H1 (cell line): Measurements from ENCODE around the gene EPHA5. TPM values are rescaled to one million over a fixed set of nuclear protein-coding genes. Genes with fewer than 3 reads are reported as not detected.

ENCODE experiments used
- CTCF ChIA-PET: fragments of 300-600 bp; sonication (Branson Sonifier 250); formaldehyde crosslinking; loops from one replicate; lab custom pipeline; 2021; ENCODE audit not compliant: partially characterized antibody; lab: Charles Lee
- POLR2A ChIA-PET: fragments of 300-600 bp; sonication (Branson Sonifier 250); formaldehyde crosslinking; loops from one replicate; lab custom pipeline; 2021; ENCODE audit warnings: inconsistent platforms; ENCODE audit not compliant: partially characterized antibody; lab: Charles Lee
- DNase-seq, 2 experiments: peaks; one replicate each; pipeline versions ENCODE4 v3.0.0 to v3.0.0-alpha.2; 2010 to 2022; ENCODE audit warnings: low spot score in 2 of 2, low read depth in 1 of 2, mixed read lengths in 1 of 2
- FAIRE-seq: peaks from 2 replicates; lab custom pipeline; 2011; peaks lifted over from hg19 to GRCh38; lab: Jason Lieb, UNC
- H2AFZ ChIP-seq: 2 replicates; pipeline ENCODE4 v1.8.1; 2012; ENCODE audit warnings: low read length, inconsistent platforms
- H2AK5ac ChIP-seq: 2 replicates; pipeline ENCODE4 v1.6.1; 2013; ENCODE audit warnings: low read depth, low read length
- H2BK120ac ChIP-seq: replicated peaks from 2 replicates; pipeline ENCODE3; 2013; ENCODE audit warnings: low read depth, low read length, inconsistent platforms
- H2BK12ac ChIP-seq: 2 replicates; pipeline ENCODE4 v1.6.1; 2013; ENCODE audit warnings: low read depth, low read length
- H2BK15ac ChIP-seq: 2 replicates; pipeline ENCODE4 v1.6.1; 2013; ENCODE audit warnings: low read length
- H2BK20ac ChIP-seq: 2 replicates; pipeline ENCODE4 v1.6.1; 2013; ENCODE audit warnings: low read length
- H2BK5ac ChIP-seq: 2 replicates; pipeline ENCODE4 v1.6.1; 2013; ENCODE audit warnings: low read depth, low read length
- H3K14ac ChIP-seq: 2 replicates; pipeline ENCODE4 v1.6.1; 2013; ENCODE audit warnings: inconsistent platforms; ENCODE audit not compliant: insufficient read length
- H3K18ac ChIP-seq: 2 replicates; pipeline ENCODE4 v1.6.1; 2013; ENCODE audit warnings: low read length; ENCODE audit errors: extremely low read depth
- H3K23ac ChIP-seq: 2 replicates; pipeline ENCODE4 v1.6.1; 2013; ENCODE audit warnings: inconsistent platforms; ENCODE audit not compliant: insufficient read length
- H3K23me2 ChIP-seq: 2 replicates; pipeline ENCODE4 v1.6.1; 2013; ENCODE audit warnings: low read depth, low read length
- H3K27ac ChIP-seq: 2 replicates; pipeline ENCODE4 v1.6.1; 2011; ENCODE audit warnings: low read depth, low read length, inconsistent platforms
- H3K27me3 ChIP-seq, 4 experiments: replicated peaks in 1 of 4; 1 replicate in 1 of 4; 2 replicates in 3 of 4; pipeline versions ENCODE4 v1.6.1 to v1.8.1; 2011 to 2013; ENCODE audit warnings: low read length in 3 of 4, mild to moderate bottlenecking in 3 of 4, inconsistent platforms in 2 of 4, mixed read lengths in 2 of 4, moderate library complexity in 1 of 4; ENCODE audit not compliant: control insufficient read depth in 3 of 4, insufficient read depth in 3 of 4; ENCODE audit errors: extremely low read depth in 1 of 4
- H3K36me3 ChIP-seq, 4 experiments: 2 replicates each; pipeline versions ENCODE4 v1.6.1 to v1.8.1; 2011 to 2013; ENCODE audit warnings: mild to moderate bottlenecking in 4 of 4, low read length in 3 of 4, moderate library complexity in 2 of 4, control low read depth in 1 of 4, inconsistent platforms in 1 of 4; ENCODE audit not compliant: insufficient read depth in 4 of 4, control insufficient read depth in 2 of 4
- H3K4ac ChIP-seq: replicated peaks from 2 replicates; pipeline ENCODE3; 2013; ENCODE audit warnings: low read length, low read depth, mixed read lengths, inconsistent platforms; ENCODE audit not compliant: insufficient read length
- H3K4me1 ChIP-seq, 4 experiments: replicated peaks in 1 of 4; 1 replicate in 1 of 4; 2 replicates in 3 of 4; pipeline versions ENCODE4 v1.6.1 to v1.8.1; 2011 to 2013; ENCODE audit warnings: low read length in 3 of 4, inconsistent platforms in 2 of 4, mixed read lengths in 1 of 4; ENCODE audit not compliant: insufficient read depth in 4 of 4, control insufficient read depth in 3 of 4
- H3K4me2 ChIP-seq, 2 experiments: 2 replicates each; pipeline versions ENCODE4 v1.6.1 to v1.8.1; 2011 to 2013; ENCODE audit warnings: low read depth in 2 of 2, low read length in 2 of 2, control low read depth in 1 of 2, inconsistent platforms in 1 of 2, mild to moderate bottlenecking in 1 of 2; ENCODE audit not compliant: insufficient read depth in 1 of 2
- H3K4me3 ChIP-seq, 4 experiments: fragments of 200-600, 300-600 bp in 1 of 4; sonication (generic), shearing (Covaris generic), sonication (Bioruptor Twin) in 1 of 4; 2 replicates each; pipeline versions ENCODE4 v1.5.1 to v1.8.1; 2011 to 2016; ENCODE audit warnings: low read length in 4 of 4, low read depth in 3 of 4, control low read depth in 2 of 4, inconsistent platforms in 2 of 4, mild to moderate bottlenecking in 2 of 4, mixed read lengths in 1 of 4, moderate library complexity in 1 of 4; ENCODE audit not compliant: insufficient read depth in 2 of 4; ENCODE audit errors: extremely low read depth in 1 of 4
- H3K56ac ChIP-seq: replicated peaks from 2 replicates; pipeline ENCODE3; 2013; ENCODE audit warnings: low read depth, mild to moderate bottlenecking, mixed read lengths, low read length, inconsistent platforms; ENCODE audit not compliant: insufficient read length
- H3K79me1 ChIP-seq: 2 replicates; pipeline ENCODE4 v1.6.1; 2013; ENCODE audit warnings: low read depth, low read length, control low read depth
- H3K79me2 ChIP-seq, 2 experiments: 2 replicates each; pipeline versions ENCODE4 v1.6.1 to v1.8.1; 2012 to 2013; ENCODE audit warnings: low read length in 2 of 2, mild to moderate bottlenecking in 2 of 2, inconsistent platforms in 1 of 2; ENCODE audit not compliant: insufficient read depth in 2 of 2, control insufficient read depth in 1 of 2
- H3K9ac ChIP-seq, 4 experiments: replicated peaks in 1 of 4; 1 replicate in 1 of 4; 2 replicates in 3 of 4; pipeline versions ENCODE4 v1.6.1 to v1.8.1; 2011 to 2013; ENCODE audit warnings: low read depth in 3 of 4, low read length in 3 of 4, control low read depth in 2 of 4, mild to moderate bottlenecking in 2 of 4, moderate library complexity in 2 of 4, inconsistent platforms in 1 of 4; ENCODE audit errors: extremely low read depth in 1 of 4
- H3K9me3 ChIP-seq, 2 experiments: 2 replicates each; pipeline versions ENCODE4 v1.6.1 to v1.8.1; 2012 to 2013; ENCODE audit warnings: mild to moderate bottlenecking in 2 of 2, moderate library complexity in 2 of 2, control low read depth in 1 of 2, inconsistent platforms in 1 of 2, low read depth in 1 of 2, low read length in 1 of 2, mixed read lengths in 1 of 2; ENCODE audit not compliant: insufficient read depth in 2 of 2
- H4K20me1 ChIP-seq, 2 experiments: replicated peaks in 1 of 2; 2 replicates each; pipeline versions ENCODE3 to v1.8.1; 2011 to 2013; ENCODE audit warnings: inconsistent platforms in 2 of 2, low read length in 2 of 2, mild to moderate bottlenecking in 1 of 2; ENCODE audit not compliant: insufficient read depth in 2 of 2, control insufficient read depth in 1 of 2
- H4K5ac ChIP-seq: 2 replicates; pipeline ENCODE4 v1.6.1; 2013; ENCODE audit warnings: low read length, low read depth, mixed read lengths, inconsistent platforms; ENCODE audit not compliant: insufficient read length
- H4K8ac ChIP-seq: 2 replicates; pipeline ENCODE4 v1.8.0; 2013; ENCODE audit warnings: mild to moderate bottlenecking, moderate library complexity, low read length, inconsistent platforms; ENCODE audit not compliant: insufficient read depth; ENCODE audit errors: extremely low read depth
- H4K91ac ChIP-seq: replicated peaks from 2 replicates; pipeline ENCODE3; 2013; ENCODE audit warnings: low read length, mixed read lengths, inconsistent platforms; ENCODE audit not compliant: insufficient read length
- EP300 ChIP-seq, 2 experiments: IDR thresholded peaks; 1 replicate in 1 of 2; 2 replicates in 1 of 2; pipeline ENCODE4 v1.6.1; 2011 to 2012; ENCODE audit warnings: low read depth in 2 of 2, low read length in 2 of 2, mild to moderate bottlenecking in 2 of 2, borderline replicate concordance in 1 of 2, inconsistent platforms in 1 of 2, moderate library complexity in 1 of 2
- KDM5A ChIP-seq: fragments of 200-600 bp; IDR thresholded peaks from 2 replicates; pipeline ENCODE4 v1.7.1; 2012; ENCODE audit warnings: mild to moderate bottlenecking, low read length, inconsistent platforms, mixed read lengths
- POU5F1 ChIP-seq: IDR thresholded peaks from 2 replicates; pipeline ENCODE4 v1.6.1; 2011; ENCODE audit warnings: low read depth, mild to moderate bottlenecking, low read length, moderate library complexity
- RFX5 ChIP-seq: IDR thresholded peaks from 2 replicates; pipeline ENCODE4 v1.6.1; 2011; ENCODE audit warnings: low read depth, low read length, improper control_type of control experiment, borderline replicate concordance
- RXRA ChIP-seq: IDR thresholded peaks from 2 replicates; pipeline ENCODE4 v1.6.1; 2011; ENCODE audit warnings: low read depth, mild to moderate bottlenecking, low read length, moderate library complexity; ENCODE audit not compliant: insufficient read depth
- SP2 ChIP-seq: IDR thresholded peaks from 2 replicates; pipeline ENCODE4 v1.6.1; 2012; ENCODE audit warnings: mild to moderate bottlenecking, low read length, inconsistent platforms
- SRF ChIP-seq: IDR thresholded peaks from 2 replicates; pipeline ENCODE4 v1.6.1; 2011; ENCODE audit warnings: mild to moderate bottlenecking, low read depth, low read length, moderate library complexity
- SUZ12 ChIP-seq: fragments of 200-600 bp; sonication (generic); IDR thresholded peaks from 2 replicates; pipeline ENCODE4 v1.6.1; 2012; ENCODE audit warnings: mild to moderate bottlenecking, inconsistent platforms, low read length, moderate library complexity, mixed read lengths
- TAF7 ChIP-seq: optimal IDR thresholded peaks from 2 replicates; pipeline ENCODE3; 2011; ENCODE audit warnings: low read depth, mild to moderate bottlenecking, inconsistent platforms, low read length, moderate library complexity, borderline replicate concordance
- TBP ChIP-seq: IDR thresholded peaks from 2 replicates; pipeline ENCODE4 v1.6.1; 2011; ENCODE audit warnings: low read depth, low read length, improper control_type of control experiment
- ZNF274 ChIP-seq: IDR thresholded peaks from 2 replicates; pipeline ENCODE4 v1.7.0; 2012; ENCODE audit warnings: low read length, borderline replicate concordance; ENCODE audit errors: extremely low read depth
- WGBS, 2 experiments: shearing (Covaris generic) in 1 of 2; methylation state at CpG; one replicate each; pipeline versions ENCODE4 v1.1.6 to v1.1.7; 2013 to 2015; ENCODE audit warnings: low lambda C conversion rate in 2 of 2, mixed read lengths in 2 of 2, inconsistent platforms in 1 of 2, low coverage in 1 of 2, missing lambda C conversion rate in 1 of 2; ENCODE audit not compliant: insufficient replicate concordance in 2 of 2, insufficient coverage in 1 of 2, insufficient read length in 1 of 2; ENCODE audit errors: extremely low coverage in 1 of 2, missing lambda C conversion rate in 1 of 2; 5-methylcytosine and 5-hydroxymethylcytosine counted together
- polyA plus RNA-seq, 7 experiments: library from polyadenylated mRNA; depleted of rRNA in 3 of 7; stranded (reverse) in 5 of 7; unstranded in 2 of 7; fragments of >200 nt in 5 of 7; fragments of 200-250 nt in 2 of 7; gene quantifications; 1 replicate in 5 of 7; 2 replicates in 1 of 7; 4 replicates in 1 of 7; pipeline versions ENCODE4 v1.2.1 to v1.2.3, GENCODE V29; 2011 to 2013; ENCODE audit warnings: missing spikeins in 2 of 7, mixed read lengths in 2 of 7
- total RNA-seq: library from RNA; stranded (reverse); fragmentation: NEBNext Ultra II Directional; extraction: Animal tissue kit (Norgen Biotek cat#: 25700); gene quantifications from 2 replicates; pipeline ENCODE4 v1.2.1, GENCODE V29; 2021

Gene EPHA5
- total and polyA plus RNA-seq, 2 of the 8 experiments (the other 6 are each of a cell fraction or from before 2014, with no cell fraction given), result 0.03 to 0.11 TPM

DNA sequence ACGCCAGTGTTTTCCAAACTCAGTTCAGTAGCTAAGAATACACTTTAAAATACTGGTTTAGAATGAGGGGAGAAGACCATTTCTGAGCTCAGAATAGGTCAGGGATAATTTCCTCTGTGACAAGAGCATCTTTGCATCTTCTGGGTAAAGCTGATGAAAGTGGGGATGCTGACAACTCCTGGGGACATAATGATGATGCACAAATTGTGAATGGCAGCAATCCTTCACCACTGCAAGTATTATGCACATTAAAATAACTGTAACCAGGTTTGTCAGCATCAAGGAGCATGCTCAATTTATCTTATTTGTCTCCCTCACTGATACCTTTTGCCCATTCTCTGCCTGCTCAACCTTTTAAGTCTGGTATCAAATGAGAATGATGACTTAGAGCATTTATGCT is 248.2 kb downstream of the EPHA5 start:
- FAIRE-seq (no peak), DNase-seq (no peak)
- Histone ChIP-seq H4K20me1 (no peaks in the 10 kb centered on the region), H2AFZ (no peak overlapping the region), H2BK15ac (no peak overlapping the region), H2BK120ac (no peak overlapping the region), H2BK12ac (no peak overlapping the region), H2AK5ac (no peak overlapping the region), H3K9me3 (no peaks in the 10 kb centered on the region), H3K79me1 (no peaks in the 10 kb centered on the region), H3K4me1 (no peaks in the 10 kb centered on the region), H3K36me3 (no peaks in the 10 kb centered on the region), H3K27ac (no peak overlapping the region), H3K79me2 (no peaks in the 10 kb centered on the region), H3K4ac (no peak overlapping the region), H3K4me3 (no peak overlapping the region), H3K14ac (no peak overlapping the region), H3K56ac (no peak overlapping the region), H4K5ac (no peak overlapping the region), H3K18ac (no peak overlapping the region), H4K8ac (no peak overlapping the region), H2BK5ac (no peak overlapping the region), H3K27me3 (no peaks in the 10 kb centered on the region), H2BK20ac (no peak overlapping the region), H3K4me2 (no peak overlapping the region), H3K23me2 (no peaks in the 10 kb centered on the region), H4K91ac (no peak overlapping the region), H3K23ac (no peak overlapping the region), H3K9ac (no peak overlapping the region)
- WGBS, 2 experiments, result 86% methylated on average over 1 of the region's 1 CpG; no CpG with 5 or more reads in 1 of the 2 experiments
- TF ChIP-seq TBP, result no peak
- no peak for TF ChIP-seq SP2
- no peak for TF ChIP-seq SUZ12
- no peak for TF ChIP-seq RXRA
- no peak for TF ChIP-seq SRF
- no peak for TF ChIP-seq ZNF274
- TF ChIP-seq RFX5, result no peak
- TF ChIP-seq POU5F1, result no peak
- no peak for TF ChIP-seq KDM5A
- TF ChIP-seq EP300 (IDR thresholded peaks at IDR 0.05; ENCODE audit: borderline replicate concordance in 1 of 2, low read depth in 2 of 2, low read length in 2 of 2), result no peak
- no peak for TF ChIP-seq TAF7
- CTCF ChIA-PET, result no interaction called here
- POLR2A ChIA-PET, result no interaction called here
